Right lobe of liver (tissue), 4 donors: ENCODE data around the gene GDPD5.

Experiments used
- CTCF ChIP-seq, 4 donors: fragments of 200-600 bp in 3 of 4; fragments of 450-650 bp in 1 of 4; IDR thresholded peaks; one replicate each; pipeline versions ENCODE4 v1.5.1 to v1.8.0; 2016 to 2022; ENCODE audit warnings: antibody characterized with exemption in 4 of 4, mild to moderate bottlenecking in 2 of 4
- POLR2A ChIP-seq: fragments of 450-650 bp; IDR thresholded peaks from one replicate; pipeline ENCODE4 v1.6.1; 2017; ENCODE audit warnings: antibody characterized with exemption, mild to moderate bottlenecking
- donor health status: DM: no; HTN: no; CAD: no.
- donor health status: DM: no; HTN: no; CAD: no.
- donor health status: DM: no; HTN: yes; CAD: no.

GRCh38 chr11:75534259-75535069, 8.7 kb upstream of the GDPD5 start:
- TF ChIP-seq POLR2A, result no peak
- no peak for TF ChIP-seq CTCF (IDR thresholded peaks at IDR 0.05)
